Skeletal muscle tissue (tissue), 4 donors: Measurements from ENCODE around the gene NFATC1. TPM values are rescaled to one million over a fixed set of nuclear protein-coding genes. Genes with fewer than 3 reads are reported as not detected.

Experiments
- H3K27ac ChIP-seq: one replicate; pipeline ENCODE4 v1.7.0; 2013; ENCODE audit warnings: mild to moderate bottlenecking, low read depth, low read length, inconsistent platforms
- H3K27me3 ChIP-seq, 3 donors: one replicate each; pipeline ENCODE4 v1.7.0; 2013; ENCODE audit warnings: low read length in 3 of 3; ENCODE audit not compliant: control insufficient read depth in 3 of 3, insufficient read depth in 3 of 3
- H3K36me3 ChIP-seq, 3 donors: one replicate each; pipeline ENCODE4 v1.7.0; 2013; ENCODE audit warnings: low read length in 3 of 3; ENCODE audit not compliant: control insufficient read depth in 3 of 3, insufficient read depth in 3 of 3
- H3K4me1 ChIP-seq, 3 donors: one replicate each; pipeline ENCODE4 v1.7.0; 2013; ENCODE audit warnings: low read length in 3 of 3, mild to moderate bottlenecking in 3 of 3; ENCODE audit not compliant: control insufficient read depth in 3 of 3, insufficient read depth in 3 of 3
- H3K4me3 ChIP-seq, 3 donors: one replicate each; pipeline ENCODE4 v1.7.0; 2013; ENCODE audit warnings: low read length in 3 of 3
- H3K9ac ChIP-seq, 3 donors: one replicate each; pipeline ENCODE4 v1.7.0; 2013; ENCODE audit warnings: low read length in 3 of 3, mild to moderate bottlenecking in 3 of 3, moderate library complexity in 2 of 3, low read depth in 1 of 3
- H3K9me3 ChIP-seq, 3 donors: one replicate each; pipeline ENCODE4 v1.7.0; 2013; ENCODE audit warnings: low read length in 3 of 3; ENCODE audit not compliant: control insufficient read depth in 3 of 3
- total RNA-seq: library from RNA; depleted of rRNA; stranded (reverse); fragments of >200 nt; gene quantifications from one replicate; pipeline ENCODE4 v1.2.3, GENCODE V29; 2014
- donor health status: Osteomylitis.

Gene NFATC1
- total RNA-seq, 1 donor from 2014 or later, result 10.4 TPM

- H3K36me3 ChIP-seq, result peaks cover 15 to 24% (median 18%) of the 10 kb centered on the region in 3 donors
- H3K9me3 ChIP-seq, result no peaks in the 10 kb centered on the region
- peaks cover 6 to 29% (median 27%) of the 10 kb centered on the region in 3 donors for H3K4me1 ChIP-seq
- no peaks in the 10 kb centered on the region for H3K27me3 ChIP-seq
- no peak overlapping the region for H3K4me3 ChIP-seq
- H3K9ac ChIP-seq, result no peak overlapping the region
- H3K27ac ChIP-seq, result peak overlapping the region; percentile 62
Measured at GRCh38 chr18:79459946-79460480, 64.3 kb downstream of the NFATC1 start.

GRCh38 chr18:79460481-79461300, 65.0 kb downstream of the NFATC1 start:
- no peaks in the 10 kb centered on the region for H3K27me3 ChIP-seq
- H3K4me3 ChIP-seq, result no peak overlapping the region
- peaks cover 8 to 36% (median 29%) of the 10 kb centered on the region in 3 donors for H3K4me1 ChIP-seq
- H3K9me3 ChIP-seq, result no peaks in the 10 kb centered on the region
- H3K36me3 ChIP-seq, result peaks cover 13 to 24% (median 18%) of the 10 kb centered on the region in 3 donors
- H3K27ac ChIP-seq, result no peak overlapping the region
- no peak overlapping the region for H3K9ac ChIP-seq

- Histone ChIP-seq H3K27me3 (no peaks in the 10 kb centered on the region), H3K27ac (no peak overlapping the region), H3K4me1 (peaks cover 9 to 37% (median 29%) of the 10 kb centered on the region in 3 donors), H3K36me3 (peaks cover 11 to 21% (median 18%) of the 10 kb centered on the region in 3 donors), H3K9me3 (no peaks in the 10 kb centered on the region), H3K4me3 (no peak overlapping the region), H3K9ac (peak overlapping the region in 1 of 3 donors; percentile 16)
Measured at GRCh38 chr18:79461627-79462026, 65.9 kb downstream of the NFATC1 start.

GRCh38 chr18:79463424-79463960, 67.8 kb downstream of the NFATC1 start:
- Histone ChIP-seq H3K9me3 (no peaks in the 10 kb centered on the region), H3K27me3 (no peaks in the 10 kb centered on the region), H3K9ac (no peak overlapping the region), H3K4me3 (no peak overlapping the region), H3K36me3 (peaks cover 19 to 24% (median 21%) of the 10 kb centered on the region in 3 donors), H3K27ac (no peak overlapping the region), H3K4me1 (peaks cover 9 to 31% (median 21%) of the 10 kb centered on the region in 3 donors)

GRCh38 chr18:79465392-79465991, 69.8 kb downstream of the NFATC1 start:
- peak overlapping the region; percentile 40 for H3K27ac ChIP-seq
- no peaks in the 10 kb centered on the region for H3K27me3 ChIP-seq
- peak overlapping the region in 1 of 3 donors; percentile 20 for H3K4me3 ChIP-seq
- H3K36me3 ChIP-seq, result peaks cover 28 to 32% (median 31%) of the 10 kb centered on the region in 3 donors
- H3K4me1 ChIP-seq, result peaks cover 3 to 19% (median 4%) of the 10 kb centered on the region in 3 donors
- H3K9me3 ChIP-seq, result no peaks in the 10 kb centered on the region
- H3K9ac ChIP-seq, result peak overlapping the region in 2 of 3 donors; percentile 33 to 34

- Histone ChIP-seq H3K9me3 (no peaks in the 10 kb centered on the region), H3K27ac (no peak overlapping the region), H3K9ac (no peak overlapping the region), H3K36me3 (peaks cover 21 to 30% (median 28%) of the 10 kb centered on the region in 3 donors), H3K27me3 (no peaks in the 10 kb centered on the region), H3K4me3 (no peak overlapping the region), H3K4me1 (peaks cover 2 to 10% (median 3%) of the 10 kb centered on the region in 3 donors)
Measured at GRCh38 chr18:79466591-79466990, 70.9 kb downstream of the NFATC1 start.

GRCh38 chr18:79467126-79467525, 71.4 kb downstream of the NFATC1 start:
- H3K36me3 ChIP-seq, result peaks cover 17 to 27% (median 23%) of the 10 kb centered on the region in 3 donors
- H3K9ac ChIP-seq, result no peak overlapping the region
- no peak overlapping the region for H3K4me3 ChIP-seq
- H3K4me1 ChIP-seq, result peaks cover 2 to 10% (median 3%) of the 10 kb centered on the region in 3 donors
- H3K27me3 ChIP-seq, result no peaks in the 10 kb centered on the region
- no peak overlapping the region for H3K27ac ChIP-seq
- no peaks in the 10 kb centered on the region for H3K9me3 ChIP-seq

- H3K9ac ChIP-seq, result no peak overlapping the region
- H3K27me3 ChIP-seq, result no peaks in the 10 kb centered on the region
- no peak overlapping the region for H3K4me3 ChIP-seq
- H3K27ac ChIP-seq, result no peak overlapping the region
- H3K36me3 ChIP-seq, result peaks cover 18 to 26% (median 22%) of the 10 kb centered on the region in 3 donors
- H3K9me3 ChIP-seq, result no peaks in the 10 kb centered on the region
- H3K4me1 ChIP-seq, result peaks cover 2 to 10% (median 3%) of the 10 kb centered on the region in 3 donors
Measured at GRCh38 chr18:79468119-79468789, 72.5 kb downstream of the NFATC1 start.

- Histone ChIP-seq H3K9me3 (no peaks in the 10 kb centered on the region), H3K9ac (no peak overlapping the region), H3K4me3 (no peak overlapping the region), H3K27ac (no peak overlapping the region), H3K4me1 (peaks cover 2 to 10% (median 3%) of the 10 kb centered on the region in 3 donors), H3K27me3 (no peaks in the 10 kb centered on the region), H3K36me3 (peaks cover 18 to 28% (median 24%) of the 10 kb centered on the region in 3 donors)
Measured at GRCh38 chr18:79469309-79469708, 73.6 kb downstream of the NFATC1 start.
